PC-9 (cell line): ENCODE measurements around the gene RASGRF1. TPM values are rescaled to one million over a fixed set of nuclear protein-coding genes. Genes with fewer than 3 reads are reported as not detected.

Experiments used
- BruUV-seq: library from RNA; stranded (reverse); fragments of 400-500 nt; replicated peaks from 2 replicates; lab custom pipeline; 2021; lab: Mats Ljungman, UMichigan
- CTCF ChIA-PET: fragments of 300-600 bp; sonication (Branson Sonifier 250); formaldehyde crosslinking; loops from one replicate; lab custom pipeline; 2022; ENCODE audit warnings: antibody characterized with exemption; lab: Charles Lee
- POLR2A ChIA-PET: fragments of 300-600 bp; sonication (Branson Sonifier 250); formaldehyde crosslinking; loops from one replicate; lab custom pipeline; 2022; ENCODE audit warnings: antibody characterized with exemption; ENCODE audit not compliant: unreplicated experiment; lab: Charles Lee
- DNase-seq, 2 experiments: peaks; one replicate each; pipeline versions ENCODE4 v3.0.0 to v3.0.0-alpha.2; 2015 to 2022; ENCODE audit warnings: mixed read lengths in 1 of 2
- H2AFZ ChIP-seq: fragments of 200-600 bp; sonication (generic); 2 replicates; pipeline ENCODE4 v1.8.1; 2017; ENCODE audit warnings: antibody characterized with exemption
- H3F3A ChIP-seq: fragments of 200-600 bp; sonication (generic); 2 replicates; pipeline ENCODE4 v1.8.1; 2017; ENCODE audit warnings: antibody characterized with exemption, mild to moderate bottlenecking, low read depth; ENCODE audit not compliant: insufficient read depth
- H3K27ac ChIP-seq: fragments of 200-600 bp; sonication (generic); 2 replicates; pipeline ENCODE4 v1.6.1; 2016; ENCODE audit warnings: mixed run types
- H3K27me3 ChIP-seq: fragments of 200-600 bp; sonication (generic); 2 replicates; pipeline ENCODE4 v1.6.1; 2016; ENCODE audit warnings: low read depth, mixed run types; ENCODE audit not compliant: insufficient read depth
- H3K36me3 ChIP-seq: fragments of 200-600 bp; sonication (generic); 2 replicates; pipeline ENCODE4 v1.6.1; 2016; ENCODE audit warnings: low read depth, mixed run types
- H3K4me1 ChIP-seq: fragments of 200-600 bp; sonication (generic); replicated peaks from 2 replicates; pipeline ENCODE4 v1.6.1; 2016; ENCODE audit warnings: mixed run types; ENCODE audit not compliant: insufficient read depth
- H3K4me2 ChIP-seq: fragments of 200-600 bp; sonication (generic); 2 replicates; pipeline ENCODE4 v1.6.1; 2017; ENCODE audit warnings: mixed run types
- H3K4me3 ChIP-seq: fragments of 200-600 bp; sonication (generic); 2 replicates; pipeline ENCODE4 v1.6.1; 2016; ENCODE audit warnings: mixed run types
- H3K79me2 ChIP-seq: fragments of 200-600 bp; sonication (generic); 2 replicates; pipeline ENCODE4 v1.6.1; 2017; ENCODE audit warnings: low read depth, mixed run types
- H3K9me2 ChIP-seq: fragments of 200-600 bp; sonication (generic); 2 replicates; pipeline ENCODE4 v1.8.1; 2017; ENCODE audit warnings: mild to moderate bottlenecking; ENCODE audit not compliant: insufficient read depth
- H3K9me3 ChIP-seq: fragments of 200-600 bp; sonication (generic); 2 replicates; pipeline ENCODE4 v1.8.1; 2016; ENCODE audit warnings: low read depth; ENCODE audit not compliant: insufficient read depth
- H4K20me1 ChIP-seq: fragments of 200-600 bp; sonication (generic); 2 replicates; pipeline ENCODE4 v1.8.1; 2017; ENCODE audit not compliant: insufficient read depth
- CTCF ChIP-seq: fragments of 200-600 bp; sonication (generic); conservative IDR thresholded peaks from 2 replicates; pipeline ENCODE4 v1.6.1; 2017; ENCODE audit warnings: mixed run types, antibody characterized with exemption, mild to moderate bottlenecking, moderate library complexity
- EZH2 ChIP-seq: fragments of 200-600 bp; sonication (generic); IDR thresholded peaks from 2 replicates; pipeline ENCODE4 v1.8.0; 2017; ENCODE audit warnings: antibody characterized with exemption, low read depth
- intact Hi-C: fragments of 100-400 bp; cut with micrococcal nuclease; formaldehyde crosslinking; loops from one replicate; pipeline ENCODE4 v1.10.0; 2022; ENCODE audit not compliant: unreplicated experiment
- total RNA-seq: library from RNA; stranded (reverse); gene quantifications from 2 replicates; pipeline ENCODE4 v1.2.3, GENCODE V29; 2021

The RASGRF1 gene
- total RNA-seq, 1 experiment from 2014 or later: 6.0 TPM

GRCh38 chr15:79130535-79131130, 40.1 kb upstream of the RASGRF1 start:
- no peak overlapping the region for H3K4me3 ChIP-seq
- no peak for DNase-seq

GRCh38 chr15:79129235-79129634, 38.7 kb upstream of the RASGRF1 start:
- TF ChIP-seq EZH2 (no peak), CTCF (no peak)
- CTCF ChIA-PET: no interaction called here

More at GRCh38 chr15:79130535-79131130, 40.1 kb upstream of the RASGRF1 start:
- Histone ChIP-seq H3K36me3 (no peaks in the 10 kb centered on the region), H3K79me2 (no peaks in the 10 kb centered on the region), H3F3A (no peaks in the 10 kb centered on the region), H3K27ac (no peak overlapping the region), H3K9me3 (no peaks in the 10 kb centered on the region), H3K4me2 (no peak overlapping the region), H3K27me3 (peaks cover 7% of the 10 kb centered on the region; the same call in 1 of the 2 replicates), H2AFZ (no peak overlapping the region), H3K9me2 (no peaks in the 10 kb centered on the region), H3K4me1 (no peaks in the 10 kb centered on the region), H4K20me1 (no peaks in the 10 kb centered on the region)
- peak; percentile 60 for TF ChIP-seq CTCF
- no peak for TF ChIP-seq EZH2
- intact Hi-C loops: no loop called here
- ChIA-PET CTCF (no interaction called here), POLR2A (no interaction called here)
- BruUV-seq: no TSS peak

GRCh38 chr15:79128556-79128955, 38.0 kb upstream of the RASGRF1 start:
- no peaks in the 10 kb centered on the region for H3K9me3 ChIP-seq
- no TSS peak for BruUV-seq
- CTCF ChIA-PET: no interaction called here
- no peak overlapping the region for H3K27ac ChIP-seq
- no peaks in the 10 kb centered on the region for H3K79me2 ChIP-seq
- H3K9me2 ChIP-seq: no peaks in the 10 kb centered on the region
- no peak overlapping the region for H3K4me2 ChIP-seq
- no peak for TF ChIP-seq EZH2
- no peak for TF ChIP-seq CTCF
- H3K4me1 ChIP-seq: no peaks in the 10 kb centered on the region
- H3K36me3 ChIP-seq: no peaks in the 10 kb centered on the region
- no peak overlapping the region for H2AFZ ChIP-seq
- H3K4me3 ChIP-seq: no peak overlapping the region
- POLR2A ChIA-PET: no interaction called here
- no peak for DNase-seq
- no peaks in the 10 kb centered on the region for H3K27me3 ChIP-seq
- intact Hi-C loops: no loop called here
- H3F3A ChIP-seq: no peaks in the 10 kb centered on the region
- no peaks in the 10 kb centered on the region for H4K20me1 ChIP-seq

More at GRCh38 chr15:79129235-79129634, 38.7 kb upstream of the RASGRF1 start:
- DNase-seq: no peak
- no peaks in the 10 kb centered on the region for H3K4me1 ChIP-seq
- no peak overlapping the region for H3K4me2 ChIP-seq
- no peak overlapping the region for H2AFZ ChIP-seq
- no peaks in the 10 kb centered on the region for H3K36me3 ChIP-seq
- H3K27ac ChIP-seq: no peak overlapping the region
- no peaks in the 10 kb centered on the region for H3K27me3 ChIP-seq
- POLR2A ChIA-PET: no interaction called here
- H3F3A ChIP-seq: no peaks in the 10 kb centered on the region
- H3K79me2 ChIP-seq: no peaks in the 10 kb centered on the region
- no TSS peak for BruUV-seq
- no peaks in the 10 kb centered on the region for H4K20me1 ChIP-seq
- H3K9me2 ChIP-seq: no peaks in the 10 kb centered on the region
- H3K9me3 ChIP-seq: no peaks in the 10 kb centered on the region
- no peak overlapping the region for H3K4me3 ChIP-seq
- intact Hi-C loops: no loop called here
